ENCODE data around the gene MAIP1. TPM values are rescaled to one million over a fixed set of nuclear protein-coding genes. Genes with fewer than 3 reads are reported as not detected.

The MAIP1 gene
- total and polyA plus RNA-seq, 2 of the 4 experiments (the other 2 are of a cell fraction), result 14.2 to 16.8 TPM

- H2BK120ac ChIP-seq (ENCODE audit: low read depth, low read length), result no peak overlapping the region
- no peak overlapping the region for H3K56ac ChIP-seq (ENCODE audit: extremely low read depth, insufficient read depth, low read length)
- H3K79me1 ChIP-seq (ENCODE audit: low read depth in 1 of 2, low read length in 2 of 2), result peaks cover 5 to 13% of the 10 kb centered on the region in 2 experiments
- no peak overlapping the region for H2AK5ac ChIP-seq (ENCODE audit: low read depth, low read length)
- BruUV-seq (replicated peaks), result no TSS peak
- ATAC-seq (ENCODE audit: low read depth), result no peak
- H2BK20ac ChIP-seq (ENCODE audit: low read depth, low read length), result no peak overlapping the region
- no peak overlapping the region for H3K14ac ChIP-seq (replicated peaks; ENCODE audit: low read depth, low read length)
- no peak overlapping the region for H3K4me3 ChIP-seq (ENCODE audit: insufficient read depth, low read depth, low read length)
- no peaks in the 10 kb centered on the region for H3K4me1 ChIP-seq (ENCODE audit: control insufficient read depth, insufficient read depth, low read length)
- H3K4me2 ChIP-seq (ENCODE audit: low read depth, low read length), result no peak overlapping the region
- peaks cover 11% of the 10 kb centered on the region for H3K36me3 ChIP-seq (ENCODE audit: control insufficient read depth, insufficient read depth, low read length)
- H2AK9ac ChIP-seq (replicated peaks; ENCODE audit: low read depth, low read length, poor library complexity), result no peak overlapping the region
- no peak overlapping the region for H2AFZ ChIP-seq (replicated peaks; ENCODE audit: low read length, poor library complexity)
- TF ChIP-seq MXI1 (IDR thresholded peaks at IDR 0.05; ENCODE audit: borderline replicate concordance, low read depth, low read length) (no peak), SMC3 (IDR thresholded peaks at IDR 0.05; ENCODE audit: low read depth, low read length) (no peak), ELK1 (IDR thresholded peaks at IDR 0.05; ENCODE audit: borderline replicate concordance, low read depth, low read length) (no peak), CEBPB (IDR thresholded peaks at IDR 0.05; ENCODE audit: low read depth, low read length) (no peak), NFE2L2 (IDR thresholded peaks at IDR 0.05; ENCODE audit: low read depth, low read length) (no peak), RAD21 (IDR thresholded peaks at IDR 0.05; ENCODE audit: low read length) (no peak), POLR2A (IDR thresholded peaks at IDR 0.05; ENCODE audit: low read depth, low read length) (no peak), RFX5 (IDR thresholded peaks at IDR 0.05; ENCODE audit: low read depth, low read length) (no peak), MAFK (IDR thresholded peaks at IDR 0.05; ENCODE audit: low read depth, low read length) (no peak)
- H2BK5ac ChIP-seq (ENCODE audit: low read depth, low read length, poor library complexity, severe bottlenecking), result no peak overlapping the region
- no peak overlapping the region for H3K23ac ChIP-seq (ENCODE audit: low read depth, low read length)
- H4K5ac ChIP-seq (ENCODE audit: low read depth, low read length), result no peak overlapping the region
- H4K91ac ChIP-seq (ENCODE audit: insufficient read depth, low read depth, low read length), result no peak overlapping the region
- no CpG with 5 or more reads among the region's 4 CpGs for WGBS, 2 experiments (ENCODE audit: extremely low coverage in 2 of 2, insufficient read length in 1 of 2)
- in situ Hi-C loops (cut with MboI; ENCODE audit: low sequenced_read_pairs), result no loop called here
- no peak overlapping the region for H3K4ac ChIP-seq (ENCODE audit: low read depth, low read length)
- no peak overlapping the region for H3K27ac ChIP-seq (ENCODE audit: insufficient read depth, low read length)
- H4K8ac ChIP-seq (ENCODE audit: low read depth in 2 of 2, low read length in 2 of 2), result no peak overlapping the region
- H3K27me3 ChIP-seq (ENCODE audit: control insufficient read depth, insufficient read depth, low read length), result no peaks in the 10 kb centered on the region
- H2BK15ac ChIP-seq (ENCODE audit: low read depth, low read length), result no peak overlapping the region
- CTCF ChIA-PET, result no interaction called here
- no peak overlapping the region for H3K18ac ChIP-seq (ENCODE audit: low read depth, low read length)
- dilution Hi-C loops (cut with HindIII; ENCODE audit: low sequenced_read_pairs, unreplicated experiment), result no loop called here
- POLR2A ChIA-PET (ENCODE audit: unreplicated experiment), result no interaction called here
- no peaks in the 10 kb centered on the region for H4K20me1 ChIP-seq (ENCODE audit: insufficient read depth, low read length)
- no peaks in the 10 kb centered on the region for H3K9me3 ChIP-seq (ENCODE audit: control insufficient read depth, insufficient read depth, low read length)
- no peaks in the 10 kb centered on the region for H3K9me1 ChIP-seq (ENCODE audit: insufficient read depth, low read length)
- no peak overlapping the region for H3K9ac ChIP-seq (ENCODE audit: low read depth, low read length)
- no peak for DNase-seq
- intact Hi-C loops (cut with micrococcal nuclease), result no loop called here
Measured at GRCh38 chr2:199932312-199932855, 23.0 kb upstream of the MAIP1 start.
